ENCODE results near the gene FUT2. TPM values are rescaled to one million over a fixed set of nuclear protein-coding genes. Genes with fewer than 3 reads are reported as not detected.
"Not testable (repeated sequence)": the region's sequence is repeated elsewhere in the genome, so short reads cannot be mapped to it uniquely, and the experiment has no call there.

Gene FUT2
- total RNA-seq, 2 donors from 2014 or later, result not detected

DNA sequence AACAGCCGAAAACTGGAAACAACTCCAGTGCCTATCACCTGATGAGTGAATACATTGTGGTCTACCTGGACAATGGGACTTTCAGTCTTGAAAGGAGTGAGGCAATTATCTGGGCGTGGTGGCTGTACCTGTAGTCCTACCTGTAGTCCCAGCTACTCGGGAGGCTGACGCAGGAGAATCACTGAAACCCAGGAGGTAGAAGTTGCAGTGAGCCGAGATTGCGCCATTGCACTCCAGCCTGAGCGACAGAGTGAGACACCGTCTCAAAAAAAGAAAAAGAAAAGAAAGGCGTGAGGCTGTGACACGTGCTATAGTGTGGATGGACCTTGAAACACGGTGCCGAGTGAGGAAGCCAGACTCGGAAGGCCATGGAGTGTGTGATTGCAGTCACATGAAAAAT, 18.9 kb upstream of the FUT2 start:
- H3K27me3 Mint-ChIP-seq, result no peaks in the 10 kb centered on the region
- H3K4me3 Mint-ChIP-seq, result no peak overlapping the region
- no peak overlapping the region for H3K27ac Mint-ChIP-seq
- no peaks in the 10 kb centered on the region for H3K9me3 Mint-ChIP-seq
- no peaks in the 10 kb centered on the region for H3K36me3 Mint-ChIP-seq (ENCODE audit: low read depth)
- no peak for ATAC-seq (replicated peaks)
- peaks cover 6% of the 10 kb centered on the region for H3K4me1 Mint-ChIP-seq

DNA sequence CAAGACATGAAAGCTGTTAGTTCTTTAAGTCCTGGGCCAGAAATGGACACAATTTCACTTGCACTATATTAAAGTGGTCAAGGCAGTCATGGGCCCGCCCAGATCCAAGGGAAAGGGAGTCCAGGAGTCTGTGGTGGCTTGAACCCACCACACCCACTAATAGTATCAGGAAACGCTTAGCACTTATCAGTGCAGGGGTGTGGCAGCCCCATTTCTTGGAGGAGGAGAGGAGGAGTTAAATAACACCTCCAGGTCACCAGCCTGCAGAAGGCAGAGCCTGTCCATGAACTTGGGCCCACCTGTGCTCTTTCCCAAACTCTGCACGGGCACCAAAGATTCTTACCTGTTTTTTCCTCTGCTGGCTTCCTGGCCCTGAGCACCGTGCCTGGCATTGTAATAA, 17.6 kb upstream of the FUT2 start:
- ATAC-seq (replicated peaks), result no peak
- Mint-ChIP-seq H3K4me1 (peaks cover 6% of the 10 kb centered on the region), H3K27me3 (no peaks in the 10 kb centered on the region), H3K4me3 (no peak overlapping the region), H3K27ac (no peak overlapping the region), H3K9me3 (no peaks in the 10 kb centered on the region), H3K36me3 (ENCODE audit: low read depth) (no peaks in the 10 kb centered on the region)

DNA sequence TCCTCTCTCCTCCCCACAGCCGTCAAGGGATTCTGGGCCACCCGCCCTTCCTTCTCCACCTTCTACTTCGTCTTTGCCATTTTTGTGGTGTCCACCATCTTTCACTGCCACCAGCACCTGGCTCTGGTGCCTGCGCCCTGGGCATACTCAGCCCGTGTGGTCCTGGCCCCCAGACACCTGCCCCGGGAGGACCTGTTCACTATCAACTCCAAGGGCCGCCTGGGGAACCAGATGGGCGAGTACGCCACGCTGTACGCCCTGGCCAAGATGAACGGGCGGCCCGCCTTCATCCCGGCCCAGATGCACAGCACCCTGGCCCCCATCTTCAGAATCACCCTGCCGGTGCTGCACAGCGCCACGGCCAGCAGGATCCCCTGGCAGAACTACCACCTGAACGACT, 15.8 kb upstream of the FUT2 start:
- not testable (repeated sequence) for ATAC-seq (replicated peaks)

DNA sequence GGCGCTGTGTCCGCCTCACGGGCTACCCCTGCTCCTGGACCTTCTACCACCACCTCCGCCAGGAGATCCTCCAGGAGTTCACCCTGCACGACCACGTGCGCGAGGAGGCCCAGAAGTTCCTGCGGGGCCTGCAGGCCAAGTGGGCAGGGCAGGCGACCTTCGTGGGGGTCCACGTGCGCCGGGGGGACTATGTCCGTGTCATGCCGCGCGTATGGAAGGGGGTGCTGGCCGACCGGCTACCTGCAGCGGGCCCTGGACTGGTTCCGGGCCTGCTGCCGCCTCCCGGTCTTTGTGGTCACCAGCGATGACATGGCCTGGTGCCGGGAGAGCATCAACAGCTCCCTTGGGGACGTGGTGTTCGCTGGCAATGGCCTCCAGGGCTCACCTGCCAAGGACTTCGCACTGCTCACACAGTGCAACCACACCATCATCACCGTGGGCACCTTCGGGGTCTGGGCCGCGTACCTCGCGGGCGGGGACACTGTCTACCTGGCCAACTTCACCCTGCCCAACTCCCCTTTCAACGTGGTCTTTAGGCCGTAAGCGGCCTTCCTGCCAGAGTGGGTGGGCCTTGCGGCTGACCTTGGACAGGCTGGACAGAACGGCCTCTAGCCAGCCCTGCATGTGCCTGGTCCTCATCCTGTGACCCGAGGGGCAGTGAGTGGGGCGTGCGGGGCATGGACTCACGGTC, 15.2 kb upstream of the FUT2 start:
- no peak for ATAC-seq (replicated peaks)
- Mint-ChIP-seq H3K4me1 (no peaks in the 10 kb centered on the region), H3K9me3 (no peaks in the 10 kb centered on the region), H3K36me3 (ENCODE audit: low read depth) (no peaks in the 10 kb centered on the region), H3K4me3 (no peak overlapping the region), H3K27me3 (no peaks in the 10 kb centered on the region), H3K27ac (no peak overlapping the region)

More for the DNA sequence above, 15.8 kb upstream of the FUT2 start:
- not testable (repeated sequence) for H3K9me3 Mint-ChIP-seq; H3K27ac Mint-ChIP-seq; H3K36me3 Mint-ChIP-seq (ENCODE audit: low read depth); H3K27me3 Mint-ChIP-seq; H3K4me1 Mint-ChIP-seq; H3K4me3 Mint-ChIP-seq

DNA sequence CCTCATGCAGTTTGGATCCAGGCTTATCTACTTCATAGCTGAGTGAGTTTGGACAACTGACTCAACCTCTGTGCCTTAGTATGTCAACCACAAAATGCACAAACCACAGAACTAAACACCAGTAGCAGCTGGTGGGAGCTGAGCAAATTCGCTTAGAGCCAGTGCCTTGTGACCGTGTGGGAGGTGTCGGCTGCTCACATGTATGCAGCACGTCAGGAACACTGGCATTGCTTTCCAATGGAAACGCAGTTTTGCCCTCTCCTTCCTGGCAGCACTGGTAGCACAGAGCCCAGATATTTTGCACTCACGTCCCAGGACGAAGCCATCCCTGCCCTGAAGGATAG, 14.7 kb upstream of the FUT2 start:
- H3K9me3 Mint-ChIP-seq, result no peaks in the 10 kb centered on the region
- no peaks in the 10 kb centered on the region for H3K36me3 Mint-ChIP-seq (ENCODE audit: low read depth)
- H3K27ac Mint-ChIP-seq, result no peak overlapping the region
- H3K4me1 Mint-ChIP-seq, result no peaks in the 10 kb centered on the region
- ATAC-seq (replicated peaks), result peak; percentile 29
- H3K27me3 Mint-ChIP-seq, result no peaks in the 10 kb centered on the region
- H3K4me3 Mint-ChIP-seq, result no peak overlapping the region

DNA sequence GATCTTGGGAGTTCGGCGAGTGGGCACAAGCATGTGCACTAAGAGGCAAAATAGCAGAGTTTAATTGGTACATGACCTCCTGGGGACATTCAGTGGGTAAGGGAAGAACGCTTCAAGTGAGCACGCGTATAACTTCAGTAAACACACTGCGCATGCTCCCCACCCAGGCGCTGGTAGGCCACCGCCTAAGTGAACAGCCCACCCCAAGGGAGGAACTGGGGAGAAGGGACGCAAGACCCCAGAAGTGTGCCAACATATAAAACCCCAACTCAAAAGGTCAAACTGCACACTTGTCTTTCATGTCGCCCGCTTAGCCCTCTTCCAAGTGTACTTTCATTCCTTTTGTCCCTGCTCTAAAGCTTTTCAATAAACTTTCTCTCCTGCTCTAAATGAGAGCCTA, 12.4 kb upstream of the FUT2 start:
- Mint-ChIP-seq H3K27me3 (no peaks in the 10 kb centered on the region), H3K9me3 (no peaks in the 10 kb centered on the region), H3K4me3 (no peak overlapping the region), H3K27ac (no peak overlapping the region), H3K36me3 (ENCODE audit: low read depth) (no peaks in the 10 kb centered on the region), H3K4me1 (no peaks in the 10 kb centered on the region)
- ATAC-seq (replicated peaks), result no peak

DNA sequence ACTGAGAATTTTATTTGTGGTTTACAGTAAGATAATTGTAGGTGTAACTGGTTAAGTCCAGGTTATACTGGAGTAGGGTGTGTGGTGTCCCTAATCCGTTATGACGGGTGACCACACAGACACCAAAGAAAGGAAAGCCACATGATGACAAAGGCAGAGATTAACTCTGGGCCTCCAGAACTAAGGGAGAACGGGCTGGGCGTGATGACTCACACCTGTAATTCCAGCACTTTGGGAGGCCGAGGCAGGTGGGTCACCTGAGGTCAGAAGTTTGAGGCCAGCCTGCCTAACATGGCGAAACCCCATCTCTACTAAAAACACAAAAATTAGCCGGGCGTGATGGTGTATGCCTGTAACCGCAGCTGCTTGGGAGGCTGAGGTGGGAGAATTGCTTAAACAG, 10.2 kb upstream of the FUT2 start:
- H3K4me3 Mint-ChIP-seq, result no peak overlapping the region
- no peak for ATAC-seq (replicated peaks)
- no peak overlapping the region for H3K27ac Mint-ChIP-seq
- H3K4me1 Mint-ChIP-seq, result no peaks in the 10 kb centered on the region
- no peaks in the 10 kb centered on the region for H3K9me3 Mint-ChIP-seq
- no peaks in the 10 kb centered on the region for H3K27me3 Mint-ChIP-seq
- H3K36me3 Mint-ChIP-seq (ENCODE audit: low read depth), result no peaks in the 10 kb centered on the region

DNA sequence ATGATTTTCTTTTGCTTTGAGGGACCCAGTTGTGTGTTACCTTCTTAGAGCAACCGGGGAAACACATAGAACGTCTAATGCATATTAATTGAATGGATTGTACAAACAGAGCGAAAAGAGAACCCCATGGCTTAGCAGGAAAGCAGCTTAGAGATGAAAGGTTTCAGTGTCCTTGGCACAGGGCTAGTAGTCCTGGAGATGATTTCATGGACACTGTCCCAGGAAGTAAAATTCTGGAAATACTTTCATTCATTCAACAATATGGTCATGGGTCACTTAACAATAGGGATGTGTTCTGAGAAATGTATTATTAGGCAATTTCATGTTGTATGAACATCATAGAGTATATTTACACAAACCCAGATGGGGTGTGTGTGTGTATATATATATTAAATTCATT, 9.7 kb upstream of the FUT2 start:
- no peak for ATAC-seq (replicated peaks)
- H3K4me3 Mint-ChIP-seq, result no peak overlapping the region
- no peaks in the 10 kb centered on the region for H3K4me1 Mint-ChIP-seq
- H3K36me3 Mint-ChIP-seq (ENCODE audit: low read depth), result no peaks in the 10 kb centered on the region
- no peaks in the 10 kb centered on the region for H3K27me3 Mint-ChIP-seq
- no peak overlapping the region for H3K27ac Mint-ChIP-seq
- no peaks in the 10 kb centered on the region for H3K9me3 Mint-ChIP-seq

DNA sequence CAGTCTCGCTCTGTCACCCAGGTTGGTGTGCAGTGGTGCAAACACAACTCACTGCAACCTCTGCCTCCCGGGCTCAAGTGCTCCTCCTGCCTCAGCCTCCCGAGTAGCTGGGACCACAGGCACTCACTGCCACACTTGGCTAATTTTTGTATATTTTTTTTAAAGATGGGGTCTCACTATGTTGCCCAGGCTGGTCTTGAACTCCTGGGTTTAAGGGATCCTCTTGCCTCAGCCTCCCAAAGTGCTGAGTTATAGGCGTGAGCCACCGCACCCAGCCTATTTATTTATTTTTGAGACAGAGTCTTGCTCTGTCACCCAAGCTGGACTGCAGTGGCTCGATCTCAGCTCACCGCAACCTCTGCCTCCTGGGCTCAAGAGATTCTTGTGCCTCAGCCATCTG, 9.1 kb upstream of the FUT2 start:
- H3K27me3 Mint-ChIP-seq; H3K27ac Mint-ChIP-seq; H3K4me3 Mint-ChIP-seq; H3K36me3 Mint-ChIP-seq (ENCODE audit: low read depth); H3K9me3 Mint-ChIP-seq; ATAC-seq (replicated peaks); H3K4me1 Mint-ChIP-seq: not testable (repeated sequence)

DNA sequence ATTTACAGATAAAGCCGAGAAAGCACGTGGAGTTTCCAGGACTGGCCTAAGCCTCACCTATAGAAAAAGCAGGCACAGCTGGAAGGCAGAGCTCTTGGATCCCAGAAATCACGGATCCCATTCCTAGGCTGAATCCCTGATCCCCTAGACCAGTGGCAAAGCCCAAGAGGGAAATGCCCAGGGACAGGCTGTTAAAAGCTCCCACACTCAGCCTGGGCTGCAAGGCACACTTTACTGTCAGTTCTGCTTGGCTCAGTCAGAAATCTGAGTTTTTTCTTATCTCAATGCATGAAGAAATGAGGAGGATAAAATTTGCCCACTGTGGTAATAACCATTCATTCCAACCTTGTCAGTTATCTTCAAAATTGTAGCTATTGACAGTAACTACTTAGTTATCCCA, 8.0 kb upstream of the FUT2 start:
- Mint-ChIP-seq H3K4me1 (no peaks in the 10 kb centered on the region), H3K27ac (no peak overlapping the region), H3K9me3 (no peaks in the 10 kb centered on the region), H3K4me3 (no peak overlapping the region), H3K36me3 (ENCODE audit: low read depth) (no peaks in the 10 kb centered on the region), H3K27me3 (no peaks in the 10 kb centered on the region)
- ATAC-seq (replicated peaks), result no peak

DNA sequence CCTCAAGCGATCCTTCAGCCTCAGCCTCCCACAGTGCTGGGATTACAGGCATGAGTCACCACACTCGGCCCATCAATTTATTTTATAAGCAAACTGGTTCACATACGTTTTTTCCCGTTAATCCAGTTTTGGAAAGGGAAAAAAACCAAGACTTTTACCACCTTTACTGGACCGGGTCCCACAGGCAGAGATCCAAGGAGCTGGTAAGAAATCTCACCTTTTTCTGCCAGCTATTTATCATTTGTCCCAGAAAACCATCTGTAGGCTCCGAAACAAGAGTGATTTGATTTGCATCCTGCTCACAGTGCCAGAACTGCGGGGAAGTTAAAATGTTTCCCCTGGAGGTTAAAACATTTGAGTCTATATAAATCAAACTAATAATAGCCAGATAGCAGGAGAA, 6.3 kb upstream of the FUT2 start:
- Mint-ChIP-seq H3K4me3 (no peak overlapping the region), H3K4me1 (no peaks in the 10 kb centered on the region), H3K36me3 (ENCODE audit: low read depth) (no peaks in the 10 kb centered on the region), H3K27me3 (no peaks in the 10 kb centered on the region), H3K27ac (no peak overlapping the region), H3K9me3 (no peaks in the 10 kb centered on the region)
- no peak for ATAC-seq (replicated peaks)

DNA sequence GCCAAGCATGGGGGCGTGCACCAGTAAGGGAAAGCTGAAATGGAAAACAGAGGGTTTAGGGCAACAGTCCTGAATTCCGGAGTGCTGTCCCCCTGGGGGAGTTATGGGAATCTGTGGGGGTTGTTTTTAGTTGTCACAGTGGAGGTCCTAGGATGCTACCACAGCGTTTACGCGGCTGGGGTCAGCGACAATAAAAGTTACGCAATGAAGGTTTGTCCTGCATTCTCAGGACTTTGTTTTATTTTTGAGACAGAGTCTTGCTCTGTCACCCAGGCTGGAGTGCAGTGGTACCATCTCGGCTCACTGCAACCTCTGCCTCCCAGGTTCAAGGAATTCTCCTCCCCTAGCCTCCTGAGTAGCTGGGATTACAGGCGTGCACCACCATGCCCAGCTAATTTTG, 2.1 kb upstream of the FUT2 start:
- not testable (repeated sequence) for H3K4me1 Mint-ChIP-seq; H3K27me3 Mint-ChIP-seq; H3K27ac Mint-ChIP-seq; ATAC-seq (replicated peaks); H3K4me3 Mint-ChIP-seq; H3K9me3 Mint-ChIP-seq; H3K36me3 Mint-ChIP-seq (ENCODE audit: low read depth)

DNA sequence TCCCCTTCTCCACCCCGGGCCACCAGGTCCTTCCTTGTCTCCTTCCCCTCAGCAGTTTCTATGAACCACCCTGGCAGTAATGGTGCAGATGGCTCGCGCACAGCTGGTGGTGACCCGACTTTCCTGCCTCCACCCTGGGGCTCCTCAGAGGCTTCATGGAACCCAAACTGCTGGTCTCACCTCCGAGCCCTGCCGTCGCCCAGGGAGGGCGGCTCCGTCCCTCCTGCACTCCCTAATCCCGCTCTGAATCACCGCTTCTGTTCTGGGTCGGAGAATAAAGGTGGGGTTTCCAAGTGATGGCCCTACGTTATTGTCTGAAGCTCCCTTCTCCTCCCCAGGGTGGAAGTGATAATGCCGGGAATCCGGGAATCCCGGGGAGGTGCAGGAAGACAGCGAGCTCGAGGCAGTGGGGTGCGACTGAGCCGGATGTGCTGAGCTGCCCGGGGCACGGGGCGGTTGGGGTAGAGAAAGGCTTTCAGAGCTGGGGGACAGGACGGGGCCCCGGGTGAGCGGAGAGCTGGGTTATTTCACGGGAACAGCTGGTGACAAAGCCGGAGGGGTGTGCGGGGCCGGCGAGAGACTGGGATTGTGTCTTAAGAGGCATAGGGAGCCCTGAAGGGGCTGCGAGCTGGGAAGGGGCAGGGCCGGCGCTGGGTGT, 711 bp downstream of the FUT2 start:
- ATAC-seq (replicated peaks), result no peak
- Mint-ChIP-seq H3K9me3 (no peaks in the 10 kb centered on the region), H3K27me3 (peaks cover 6% of the 10 kb centered on the region), H3K27ac (peak overlapping the region; percentile 20), H3K36me3 (ENCODE audit: low read depth) (no peaks in the 10 kb centered on the region), H3K4me3 (peak overlapping the region; percentile 44), H3K4me1 (no peaks in the 10 kb centered on the region)

DNA sequence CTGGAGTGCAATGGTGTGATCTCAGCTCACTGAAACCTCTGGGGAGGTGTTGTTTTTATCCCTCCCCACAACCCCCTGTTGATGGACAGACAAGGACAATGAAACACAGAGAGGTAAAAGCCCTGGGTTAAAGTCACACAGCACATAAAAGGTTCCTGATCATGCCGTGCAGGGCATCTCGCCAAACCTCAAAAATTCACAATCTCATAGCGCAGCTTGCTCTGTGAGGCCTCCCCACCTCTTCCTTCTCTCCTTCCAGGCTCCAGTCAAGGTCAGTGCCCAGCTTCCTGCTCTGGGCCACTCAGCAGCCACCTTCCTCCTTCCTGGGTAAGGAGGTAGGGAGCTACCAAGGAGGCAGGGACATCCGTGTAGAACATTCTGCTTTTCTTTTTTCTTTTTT, 2.3 kb downstream of the FUT2 start:
- peaks cover 7% of the 10 kb centered on the region for H3K36me3 Mint-ChIP-seq (ENCODE audit: low read depth)
- H3K4me3 Mint-ChIP-seq, result no peak overlapping the region
- H3K27me3 Mint-ChIP-seq, result peaks cover 6% of the 10 kb centered on the region
- no peaks in the 10 kb centered on the region for H3K4me1 Mint-ChIP-seq
- no peak overlapping the region for H3K27ac Mint-ChIP-seq
- no peaks in the 10 kb centered on the region for H3K9me3 Mint-ChIP-seq
- no peak for ATAC-seq (replicated peaks)

DNA sequence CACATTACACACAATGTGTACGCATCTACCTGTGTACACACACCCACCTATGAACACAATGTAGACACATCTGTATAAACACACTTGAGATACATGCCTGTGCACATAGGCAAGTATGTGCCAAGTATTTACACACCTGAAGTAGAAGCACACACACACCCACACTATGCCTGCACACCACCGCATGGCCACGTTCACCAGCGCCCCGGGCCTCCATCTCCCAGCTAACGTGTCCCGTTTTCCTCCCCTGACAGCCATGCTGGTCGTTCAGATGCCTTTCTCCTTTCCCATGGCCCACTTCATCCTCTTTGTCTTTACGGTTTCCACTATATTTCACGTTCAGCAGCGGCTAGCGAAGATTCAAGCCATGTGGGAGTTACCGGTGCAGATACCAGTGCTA, 6.9 kb downstream of the FUT2 start:
- no peaks in the 10 kb centered on the region for H3K4me1 Mint-ChIP-seq
- peaks cover 13% of the 10 kb centered on the region for H3K36me3 Mint-ChIP-seq (ENCODE audit: low read depth)
- H3K9me3 Mint-ChIP-seq, result no peaks in the 10 kb centered on the region
- H3K27me3 Mint-ChIP-seq, result no peaks in the 10 kb centered on the region
- no peak overlapping the region for H3K4me3 Mint-ChIP-seq
- H3K27ac Mint-ChIP-seq, result no peak overlapping the region
- ATAC-seq (replicated peaks), result no peak

DNA sequence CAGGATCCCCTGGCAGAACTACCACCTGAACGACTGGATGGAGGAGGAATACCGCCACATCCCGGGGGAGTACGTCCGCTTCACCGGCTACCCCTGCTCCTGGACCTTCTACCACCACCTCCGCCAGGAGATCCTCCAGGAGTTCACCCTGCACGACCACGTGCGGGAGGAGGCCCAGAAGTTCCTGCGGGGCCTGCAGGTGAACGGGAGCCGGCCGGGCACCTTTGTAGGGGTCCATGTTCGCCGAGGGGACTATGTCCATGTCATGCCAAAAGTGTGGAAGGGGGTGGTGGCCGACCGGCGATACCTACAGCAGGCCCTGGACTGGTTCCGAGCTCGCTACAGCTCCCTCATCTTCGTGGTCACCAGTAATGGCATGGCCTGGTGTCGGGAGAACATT, 7.5 kb downstream of the FUT2 start:
- no peaks in the 10 kb centered on the region for H3K27me3 Mint-ChIP-seq
- no peaks in the 10 kb centered on the region for H3K4me1 Mint-ChIP-seq
- no peaks in the 10 kb centered on the region for H3K9me3 Mint-ChIP-seq
- no peak for ATAC-seq (replicated peaks)
- no peak overlapping the region for H3K4me3 Mint-ChIP-seq
- peaks cover 13% of the 10 kb centered on the region for H3K36me3 Mint-ChIP-seq (ENCODE audit: low read depth)
- no peak overlapping the region for H3K27ac Mint-ChIP-seq

Measured in activated T-helper 17 cell treated with anti-CD3 and anti-CD28 coated beads, Interleukin-2, amount 50 U/mL, for 72 hours (primary cell).